ENCODE measurements around the gene CCNL1. TPM values are rescaled to one million over a fixed set of nuclear protein-coding genes. Genes with fewer than 3 reads are reported as not detected.
"Not testable (repeated sequence)": the region's sequence is repeated elsewhere in the genome, so short reads cannot be mapped to it uniquely, and the experiment has no call there.

Gene CCNL1
- total and polyA plus RNA-seq, 7 donors = 21.8 to 55.5 (median 34.5) TPM

- H3K27ac ChIP-seq = no peak overlapping the region
- H3K4me1 ChIP-seq = peaks cover 9% of the 10 kb centered on the region
- WGBS, 3 donors = 94 to 98% (median 96%) methylated on average over 10 of the region's 10 CpGs
- ATAC-seq = no peak
- H3K4me3 ChIP-seq = no peak overlapping the region
- no peaks in the 10 kb centered on the region for H3K27me3 ChIP-seq (ENCODE audit: insufficient read depth in 3 of 3, low read length in 2 of 3)
- no peaks in the 10 kb centered on the region for H3K9me3 ChIP-seq
- no peak for TF ChIP-seq CTCF (IDR thresholded peaks at IDR 0.05)
- intact Hi-C loops (cut with DNase I) = no loop called here
- no peak for DNase-seq
- H3K36me3 ChIP-seq (ENCODE audit: insufficient read depth in 1 of 2, low read depth in 1 of 2) = no peaks in the 10 kb centered on the region
Measured at GRCh38 chr3:157176934-157177333, 17.0 kb upstream of the CCNL1 start.

GRCh38 chr3:157175691-157176507, 16.0 kb upstream of the CCNL1 start:
- ATAC-seq (peak in 3 of 4 donors; percentile 22 to 50 (median 27)), DNase-seq (peak in 1 of 2 donors; percentile 58)
- intact Hi-C loops (cut with DNase I) = loop anchor here in 1 of 2 donors (1.0 kb wide), 1 partner anchor 16 kb away; the partner anchor contains the start of gene CCNL1
- peak overlapping the region; percentile 90 for H3K27ac ChIP-seq
- H3K36me3 ChIP-seq (ENCODE audit: insufficient read depth in 1 of 2, low read depth in 1 of 2) = no peaks in the 10 kb centered on the region
- WGBS, 3 donors = 9 to 10% (median 9%) methylated on average over 12 of the region's 12 CpGs
- H3K4me3 ChIP-seq = peak overlapping the region; percentile 73
- no peaks in the 10 kb centered on the region for H3K9me3 ChIP-seq
- H3K27me3 ChIP-seq (ENCODE audit: insufficient read depth in 3 of 3, low read length in 2 of 3) = no peaks in the 10 kb centered on the region
- peaks cover 9% of the 10 kb centered on the region for H3K4me1 ChIP-seq
- TF ChIP-seq CTCF (IDR thresholded peaks at IDR 0.05) = no peak

- 0% methylated on average over 60 to 61 of the region's 61 CpGs for WGBS, 3 donors
- Histone ChIP-seq H3K4me3 (peak overlapping the region; percentile 73), H3K27ac (peak overlapping the region; percentile 93), H3K36me3 (ENCODE audit: insufficient read depth in 1 of 2, low read depth in 1 of 2) (no peaks in the 10 kb centered on the region), H3K4me1 (peaks cover 9% of the 10 kb centered on the region), H3K27me3 (ENCODE audit: insufficient read depth in 3 of 3, low read length in 2 of 3) (no peaks in the 10 kb centered on the region), H3K9me3 (no peaks in the 10 kb centered on the region)
- ATAC-seq (peak; percentile 94 to 97 (median 95)), DNase-seq (peak; percentile 99 to 100)
- TF ChIP-seq CTCF (IDR thresholded peaks at IDR 0.05) = no peak
- intact Hi-C loops (cut with DNase I) = loop anchor here (1.0 kb wide), 1 partner anchor 15 kb away; the partner anchor contains the start of gene CCNL1 (in 2 of the 2)
Measured at GRCh38 chr3:157174649-157175498, 14.9 kb upstream of the CCNL1 start.

GRCh38 chr3:157174290-157174648, 14.3 kb upstream of the CCNL1 start:
- Histone ChIP-seq H3K27me3 (ENCODE audit: insufficient read depth in 3 of 3, low read length in 2 of 3) (no peaks in the 10 kb centered on the region), H3K4me1 (peaks cover 9% of the 10 kb centered on the region), H3K27ac (peak overlapping the region; percentile 93), H3K4me3 (peak overlapping the region; percentile 58), H3K9me3 (no peaks in the 10 kb centered on the region), H3K36me3 (ENCODE audit: insufficient read depth in 1 of 2, low read depth in 1 of 2) (no peaks in the 10 kb centered on the region)
- TF ChIP-seq CTCF (IDR thresholded peaks at IDR 0.05) = no peak
- 1 to 3% (median 2%) methylated on average over 15 of the region's 15 CpGs for WGBS, 3 donors
- DNase-seq (peak in 1 of 2 donors; percentile 70), ATAC-seq (peak; percentile 33 to 52 (median 40))
- intact Hi-C loops (cut with DNase I) = loop anchor here in 1 of 2 donors (1.0 kb wide), 1 partner anchor 14 kb away; the partner anchor contains the start of gene CCNL1

- H3K27me3 ChIP-seq (ENCODE audit: insufficient read depth in 3 of 3, low read length in 2 of 3); intact Hi-C loops (cut with DNase I); H3K4me3 ChIP-seq; H3K9me3 ChIP-seq; DNase-seq; H3K36me3 ChIP-seq (ENCODE audit: insufficient read depth in 1 of 2, low read depth in 1 of 2); ATAC-seq; H3K4me1 ChIP-seq: not testable (repeated sequence)
- H3K27ac ChIP-seq = peak overlapping the region; percentile 93
- 93 to 95% (median 94%) methylated on average over 14 of the region's 14 CpGs for WGBS, 3 donors
Measured at GRCh38 chr3:157173343-157173742, 13.4 kb upstream of the CCNL1 start.

Data from psoas muscle (tissue), 8 donors.